NCI-H510A treated with DMSO at 0.1 percent for 48 hours (cell line): Measurements from ENCODE around the gene PIGM.

Source experiments
- DNase-seq: peaks from one replicate; lab custom pipeline; 2025; lab: John Stamatoyannopoulos, UW

The PIGM gene

GRCh38 chr1:160022330-160023310 is 9.2 kb downstream of the PIGM start:
- no peak for DNase-seq

GRCh38 chr1:160021376-160022074 is 10.3 kb downstream of the PIGM start:
- no peak for DNase-seq

- no peak for DNase-seq
Measured at GRCh38 chr1:160020196-160020595, 11.6 kb downstream of the PIGM start.

GRCh38 chr1:160018900-160019299 is 12.9 kb downstream of the PIGM start:
- no peak for DNase-seq

GRCh38 chr1:160018347-160018746 is 13.4 kb downstream of the PIGM start:
- DNase-seq: no peak

- no peak for DNase-seq
Measured at GRCh38 chr1:160017592-160017991, 14.2 kb downstream of the PIGM start.

GRCh38 chr1:160011781-160012180 is 20.0 kb downstream of the PIGM start:
- no peak for DNase-seq

- DNase-seq: no peak
Measured at GRCh38 chr1:160009801-160010200, 22.0 kb downstream of the PIGM start.

- no peak for DNase-seq
Measured at GRCh38 chr1:160009081-160009480, 22.7 kb downstream of the PIGM start.

- peak; percentile 57 for DNase-seq
Measured at GRCh38 chr1:160007577-160008200, 24.1 kb downstream of the PIGM start.

GRCh38 chr1:160006312-160006940 is 25.4 kb downstream of the PIGM start:
- peak; percentile 61 for DNase-seq

GRCh38 chr1:160005070-160005469 is 26.7 kb downstream of the PIGM start:
- no peak for DNase-seq

- DNase-seq: no peak
Measured at GRCh38 chr1:160004425-160004824, 27.4 kb downstream of the PIGM start.

- no peak for DNase-seq
Measured at GRCh38 chr1:160004001-160004400, 27.8 kb downstream of the PIGM start.

- DNase-seq: no peak
Measured at GRCh38 chr1:160001440-160001839, 30.4 kb downstream of the PIGM start.

- DNase-seq: no peak
Measured at GRCh38 chr1:159999204-159999603, 32.6 kb downstream of the PIGM start.

- no peak for DNase-seq
Measured at GRCh38 chr1:159996653-159997052, 35.1 kb downstream of the PIGM start.

GRCh38 chr1:159994896-159995295 is 36.9 kb downstream of the PIGM start:
- DNase-seq: no peak

GRCh38 chr1:159993911-159994310 is 37.9 kb downstream of the PIGM start:
- DNase-seq: no peak

GRCh38 chr1:159992161-159992560 is 39.6 kb downstream of the PIGM start:
- DNase-seq: no peak

GRCh38 chr1:159991513-159991912 is 40.3 kb downstream of the PIGM start:
- no peak for DNase-seq

GRCh38 chr1:159990005-159990404 is 41.8 kb downstream of the PIGM start:
- no peak for DNase-seq
